Vagina (tissue), 2 donors: ENCODE results near the gene ZNF219.

Experiments
- CTCF ChIP-seq, 3 experiments: fragments of 450-650 bp in 2 of 3; fragments of 200-600 bp in 1 of 3; sonication (generic) in 1 of 3; IDR thresholded peaks; one replicate each; pipeline ENCODE4 v1.5.1; 2017 to 2019; ENCODE audit warnings: antibody characterized with exemption in 3 of 3, mild to moderate bottlenecking in 2 of 3, moderate library complexity in 2 of 3
- POLR2AphosphoS5 ChIP-seq, 2 donors: sonication (generic); formaldehyde crosslinking; IDR thresholded peaks; one replicate each; pipeline ENCODE4 v1.9.0; 2017; ENCODE audit warnings: antibody characterized with exemption in 2 of 2, mild to moderate bottlenecking in 2 of 2, low read depth in 1 of 2; ENCODE audit not compliant: insufficient read depth in 1 of 2

- TF ChIP-seq CTCF (IDR thresholded peaks at IDR 0.05) (no peak), POLR2AphosphoS5 (IDR thresholded peaks at IDR 0.05; ENCODE audit: insufficient read depth in 1 of 2, low read depth in 1 of 2) (peak in 1 of 2 donors; percentile 44)
Measured at GRCh38 chr14:21106176-21106497, 7.7 kb upstream of the ZNF219 start.
